GM20431 (cell line): ENCODE results near the gene SEMA4C.
"Not testable (repeated sequence)": the region's sequence is repeated elsewhere in the genome, so short reads cannot be mapped to it uniquely, and the experiment has no call there.

ENCODE experiments used
- in situ Hi-C: fragments of 300-500 bp; cut with MseI, MboI; formaldehyde crosslinking; loops from one replicate; pipeline ENCODE4 v1.15.0; 2020; ENCODE audit warnings: low sequenced_read_pairs; ENCODE audit not compliant: unreplicated experiment

SEMA4C gene

DNA sequence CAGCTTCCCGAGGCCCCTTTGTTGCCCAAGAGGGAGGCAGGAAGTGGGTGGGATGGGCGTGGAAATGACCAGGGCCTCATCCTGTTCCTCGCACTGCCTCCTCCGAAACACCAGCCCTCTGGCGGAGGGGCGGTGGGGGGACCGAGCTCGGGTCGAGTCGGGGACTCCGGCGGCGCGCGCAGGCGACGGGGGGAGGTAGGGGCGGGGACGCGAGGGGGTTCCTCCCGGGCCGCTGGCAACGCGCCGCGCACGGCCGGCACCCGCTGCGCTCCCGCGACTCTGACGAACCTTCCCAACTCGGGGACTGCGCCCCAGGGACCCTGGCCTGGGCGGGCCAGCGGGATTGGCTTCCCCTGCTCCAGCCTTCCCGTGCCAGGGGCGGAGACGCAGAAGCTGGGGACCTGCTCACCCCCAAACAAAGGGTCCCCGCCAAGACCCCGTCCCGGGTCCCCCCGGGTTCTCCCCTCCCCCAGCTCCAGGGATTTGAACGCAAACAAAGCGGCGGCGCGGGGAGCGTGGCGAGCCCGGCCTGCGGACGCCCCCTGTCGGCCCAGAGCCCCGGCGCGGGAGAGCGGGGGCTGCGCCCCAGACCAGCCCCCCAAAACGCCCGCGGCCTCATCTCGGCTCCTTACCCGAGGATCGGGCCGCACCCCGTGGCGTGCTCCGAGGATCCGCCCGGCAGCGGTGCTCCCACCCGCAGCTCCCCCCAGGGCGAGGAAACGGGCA is 1.2 kb downstream of the SEMA4C start:
- in situ Hi-C loops, result no loop called here

DNA sequence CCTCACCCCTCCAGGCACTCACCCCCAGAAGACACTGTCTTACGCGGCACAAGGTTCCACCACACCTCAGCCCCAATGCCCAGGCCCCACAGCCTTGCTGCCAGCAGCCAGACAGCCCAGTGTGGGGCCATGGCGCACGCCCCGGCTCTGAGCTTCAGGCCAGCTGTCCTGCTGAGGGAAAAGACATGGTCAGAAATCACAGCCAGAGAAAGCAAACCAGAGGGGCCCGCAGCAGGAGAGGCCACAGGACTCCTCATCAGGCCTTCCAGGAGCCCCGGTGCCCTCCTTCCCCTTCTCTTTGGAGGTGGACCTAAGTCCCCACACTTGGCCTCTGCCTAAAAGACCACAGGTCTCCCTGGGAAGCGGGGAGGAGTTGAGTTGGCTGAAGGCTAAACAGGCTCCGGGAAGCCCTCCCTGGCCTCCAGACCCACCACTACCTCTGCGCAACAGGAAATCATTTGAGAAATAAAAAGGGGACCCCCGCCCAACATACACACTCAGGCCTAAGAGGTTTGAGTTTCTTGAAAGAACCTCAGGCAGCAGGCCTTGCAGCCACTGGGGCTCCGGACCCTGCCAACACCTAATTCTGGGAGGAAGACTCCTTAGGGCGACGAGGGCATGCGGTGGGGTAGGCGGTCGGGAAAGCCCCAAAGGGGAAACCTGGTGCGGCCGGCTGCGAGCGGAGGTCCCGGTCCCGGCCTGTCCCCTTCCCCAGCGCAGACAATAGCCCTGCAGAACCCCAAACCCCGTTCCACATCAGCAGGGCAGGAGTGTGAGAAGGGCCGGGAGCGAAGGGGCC is 1.9 kb downstream of the SEMA4C start:
- in situ Hi-C loops, result no loop called here

DNA sequence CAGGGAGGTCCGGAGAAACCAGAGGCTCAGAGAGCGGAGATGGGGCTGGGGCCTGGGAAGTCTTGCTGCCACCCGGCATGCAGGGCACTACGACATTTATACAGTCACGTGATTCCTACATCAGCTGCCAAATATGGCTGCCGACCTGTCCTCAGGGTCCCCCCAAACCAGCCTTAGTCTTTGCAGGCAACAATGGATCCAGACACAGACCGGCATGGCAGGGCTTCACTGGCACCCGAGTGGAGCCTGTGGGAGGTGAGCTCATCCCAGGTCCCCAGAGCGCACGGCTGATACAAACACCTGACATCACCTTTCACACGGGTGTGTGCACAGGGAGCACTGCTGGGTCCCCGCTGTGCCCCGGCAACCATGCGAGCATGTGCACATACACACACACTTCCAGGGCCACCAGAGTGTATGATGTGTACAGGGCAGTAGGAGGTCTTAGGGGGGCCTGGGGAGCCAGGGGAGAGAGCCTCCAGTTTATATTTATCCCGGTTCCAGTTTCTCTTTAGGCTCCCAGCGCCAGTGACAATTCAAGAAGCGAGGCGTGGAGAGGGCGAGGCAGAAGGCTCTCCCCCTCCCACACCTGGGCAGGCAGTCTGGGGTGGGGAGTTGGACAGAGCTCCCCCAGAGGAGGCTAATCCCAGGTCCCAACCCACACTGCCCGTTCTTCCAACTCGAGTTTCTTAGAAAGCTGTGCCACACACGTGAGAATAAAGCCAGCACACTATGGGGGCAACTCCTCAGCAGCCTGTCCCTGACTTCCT is 2.7 kb downstream of the SEMA4C start:
- in situ Hi-C loops, result no loop called here

DNA sequence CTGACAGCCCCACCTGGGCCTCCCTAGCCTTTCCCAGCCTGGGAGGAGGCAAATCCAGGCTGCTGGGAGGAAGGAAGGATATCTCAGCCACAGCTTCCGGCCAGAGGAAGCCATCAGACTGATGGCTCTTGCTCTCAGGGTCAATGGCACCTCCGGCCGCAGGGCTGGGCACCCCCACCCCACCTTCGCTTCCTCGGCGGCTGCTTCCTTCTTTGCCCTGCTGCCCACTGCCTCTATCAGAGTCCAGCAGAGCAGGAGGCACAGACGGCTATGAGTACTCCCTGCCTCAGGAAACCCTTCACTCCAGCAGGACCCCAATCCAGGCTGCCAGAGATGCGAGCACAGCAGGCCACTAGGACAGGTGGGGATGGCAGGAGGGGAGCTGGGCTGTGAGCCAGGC is 3.3 kb downstream of the SEMA4C start:
- in situ Hi-C loops, result no loop called here

DNA sequence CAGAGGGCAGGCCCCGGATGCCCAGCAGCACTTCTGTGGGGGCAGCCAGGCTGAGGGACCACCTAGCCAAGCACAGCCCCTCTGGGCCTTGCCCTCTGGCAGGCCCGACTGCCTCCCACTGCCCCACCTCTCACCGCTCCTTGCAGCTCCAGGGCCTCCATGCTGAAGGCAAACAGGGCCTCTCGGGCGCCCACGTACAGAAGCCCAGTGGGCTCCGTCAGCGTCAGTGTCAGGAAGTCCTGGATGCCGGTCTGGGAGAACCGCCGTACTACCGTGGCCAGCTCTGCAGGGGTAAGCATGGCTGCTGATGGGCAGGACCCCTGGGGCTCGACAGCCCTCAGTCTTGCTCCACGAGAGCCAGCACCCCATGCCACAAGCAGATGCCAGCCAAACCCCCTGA is 3.7 kb downstream of the SEMA4C start:
- in situ Hi-C loops, result no loop called here

DNA sequence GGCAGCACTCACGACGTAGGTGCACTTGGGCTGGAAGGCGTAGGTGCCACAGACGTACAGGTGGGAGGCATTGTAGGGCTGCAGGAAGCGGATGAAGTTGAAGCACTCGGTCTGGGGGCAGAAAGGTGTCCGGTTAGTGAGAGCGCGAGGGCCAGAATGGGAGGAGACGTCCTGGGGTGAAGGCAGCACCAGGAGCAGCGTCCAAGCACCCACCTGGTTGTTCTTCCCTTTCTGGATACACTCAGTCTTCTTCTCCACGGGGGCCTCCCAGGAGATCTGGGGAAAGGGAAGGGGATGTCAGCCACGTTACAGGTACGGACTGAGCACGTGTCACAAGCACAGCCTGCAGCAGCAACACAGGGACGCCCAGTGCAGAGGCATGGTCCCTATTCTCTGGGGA is 4.2 kb downstream of the SEMA4C start:
- in situ Hi-C loops, result no loop called here

DNA sequence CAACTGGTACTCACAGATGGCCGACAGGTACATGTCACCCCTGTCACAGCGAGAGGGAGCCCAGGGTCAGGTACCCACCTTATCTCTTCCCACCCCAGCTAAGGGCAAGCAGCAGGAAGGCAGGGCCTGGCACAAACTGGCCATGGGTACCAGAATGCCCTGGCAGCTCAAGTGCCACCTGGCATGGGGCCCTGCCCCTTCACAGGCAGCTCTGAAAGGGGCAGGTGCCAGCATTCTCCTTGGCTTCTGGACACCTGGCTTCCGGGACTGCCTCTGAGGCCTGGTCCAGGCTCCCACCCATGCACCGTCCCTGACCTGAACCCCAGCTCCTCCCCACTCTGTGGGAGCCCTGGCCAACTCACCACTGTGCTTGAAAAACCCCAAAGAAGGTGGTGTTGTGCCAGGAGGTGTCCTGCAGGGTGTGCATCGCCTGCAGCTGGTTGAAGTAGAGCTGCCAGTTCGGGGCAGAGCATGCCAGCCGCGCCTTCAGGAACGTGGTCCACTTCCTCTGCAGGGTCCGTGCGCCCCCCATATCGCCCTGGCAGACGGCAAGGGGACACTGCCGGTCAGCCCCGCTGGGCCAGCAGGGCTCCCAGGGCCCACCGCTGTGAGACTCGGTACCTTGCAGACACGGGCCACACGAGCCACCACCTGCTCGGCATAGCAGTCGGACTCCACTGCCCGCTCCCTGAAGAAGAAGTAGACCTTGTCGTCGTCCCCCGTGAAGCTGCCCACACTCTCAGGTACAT is 5.4 kb downstream of the SEMA4C start:
- in situ Hi-C loops, result no loop called here

DNA sequence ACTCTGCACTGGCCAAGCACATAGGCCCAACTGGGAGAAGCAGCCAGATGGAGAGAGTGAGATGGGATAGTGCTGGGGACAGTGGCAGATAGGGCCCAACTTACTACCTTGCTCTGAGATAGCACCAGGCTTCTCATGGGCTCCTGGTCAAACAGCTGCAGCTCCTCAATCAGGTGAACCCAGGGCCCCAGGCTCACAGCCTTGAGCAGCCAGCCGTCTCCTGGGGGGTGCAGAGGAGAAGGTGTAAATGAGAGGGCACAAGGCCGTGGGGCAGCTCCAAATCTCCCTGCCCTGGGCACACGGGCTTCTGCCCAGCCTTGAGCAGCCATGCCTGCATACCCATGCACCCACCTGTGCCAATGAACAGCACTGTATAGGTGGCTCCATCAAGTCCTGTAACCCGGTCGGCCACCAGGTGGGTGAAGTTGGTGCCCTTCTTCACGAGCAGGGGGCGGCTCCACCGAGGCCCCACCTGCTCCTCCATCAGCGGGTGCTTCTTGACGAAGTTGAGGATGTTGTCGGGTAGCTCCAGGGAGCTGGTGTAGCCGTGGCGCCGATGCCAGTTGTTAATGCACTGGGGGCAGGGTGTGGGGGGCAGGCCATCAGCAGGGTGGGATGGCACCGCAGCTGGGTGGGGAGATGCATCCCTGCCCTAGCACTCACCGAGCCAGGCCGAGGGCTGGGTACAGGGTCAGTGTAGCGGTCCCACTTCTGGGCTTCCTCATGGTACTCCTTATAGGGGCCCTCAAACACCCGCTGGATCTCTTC is 6.1 kb downstream of the SEMA4C start:
- in situ Hi-C loops, result no loop called here

DNA sequence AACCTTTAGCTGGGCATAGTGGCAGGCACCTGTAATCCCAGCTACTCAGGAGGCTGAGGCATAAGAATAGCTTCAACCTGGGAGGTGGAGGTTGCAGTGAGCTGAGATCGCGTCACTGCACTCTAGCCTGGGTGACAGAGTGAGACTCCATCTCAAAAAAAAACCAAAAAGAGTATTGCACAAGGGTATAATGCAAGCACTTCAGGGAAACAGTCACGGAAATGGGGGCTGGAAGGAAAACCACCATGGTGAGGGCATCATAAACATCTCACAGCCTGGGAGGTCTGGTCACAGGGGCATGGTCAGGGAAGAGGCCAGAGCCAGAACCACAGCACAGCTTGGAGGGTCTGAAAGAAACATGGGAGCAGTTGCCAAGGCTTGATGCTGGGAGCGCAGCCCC is 6.8 kb downstream of the SEMA4C start:
- in situ Hi-C loops, result not testable (repeated sequence)

DNA sequence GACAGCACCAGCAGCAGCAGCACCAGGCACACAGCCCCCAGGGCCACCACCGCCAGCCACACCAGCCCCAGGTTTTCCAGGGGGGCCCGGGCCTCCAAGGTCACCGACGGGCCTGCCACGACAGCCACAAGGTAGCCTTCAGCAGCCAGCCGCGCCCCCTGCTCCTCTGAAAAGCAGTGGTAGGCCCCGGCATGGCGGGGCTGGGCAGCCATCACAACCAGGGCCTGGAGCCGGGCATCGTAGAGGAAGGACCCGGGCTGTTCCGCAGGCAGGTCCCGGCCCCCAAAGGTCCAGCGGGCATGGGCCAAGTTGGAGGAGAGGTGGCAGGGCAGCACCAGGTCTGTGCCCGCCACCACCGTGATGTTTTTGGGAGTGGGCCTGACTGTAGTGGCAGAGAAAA is 8.8 kb downstream of the SEMA4C start:
- in situ Hi-C loops, result no loop called here

DNA sequence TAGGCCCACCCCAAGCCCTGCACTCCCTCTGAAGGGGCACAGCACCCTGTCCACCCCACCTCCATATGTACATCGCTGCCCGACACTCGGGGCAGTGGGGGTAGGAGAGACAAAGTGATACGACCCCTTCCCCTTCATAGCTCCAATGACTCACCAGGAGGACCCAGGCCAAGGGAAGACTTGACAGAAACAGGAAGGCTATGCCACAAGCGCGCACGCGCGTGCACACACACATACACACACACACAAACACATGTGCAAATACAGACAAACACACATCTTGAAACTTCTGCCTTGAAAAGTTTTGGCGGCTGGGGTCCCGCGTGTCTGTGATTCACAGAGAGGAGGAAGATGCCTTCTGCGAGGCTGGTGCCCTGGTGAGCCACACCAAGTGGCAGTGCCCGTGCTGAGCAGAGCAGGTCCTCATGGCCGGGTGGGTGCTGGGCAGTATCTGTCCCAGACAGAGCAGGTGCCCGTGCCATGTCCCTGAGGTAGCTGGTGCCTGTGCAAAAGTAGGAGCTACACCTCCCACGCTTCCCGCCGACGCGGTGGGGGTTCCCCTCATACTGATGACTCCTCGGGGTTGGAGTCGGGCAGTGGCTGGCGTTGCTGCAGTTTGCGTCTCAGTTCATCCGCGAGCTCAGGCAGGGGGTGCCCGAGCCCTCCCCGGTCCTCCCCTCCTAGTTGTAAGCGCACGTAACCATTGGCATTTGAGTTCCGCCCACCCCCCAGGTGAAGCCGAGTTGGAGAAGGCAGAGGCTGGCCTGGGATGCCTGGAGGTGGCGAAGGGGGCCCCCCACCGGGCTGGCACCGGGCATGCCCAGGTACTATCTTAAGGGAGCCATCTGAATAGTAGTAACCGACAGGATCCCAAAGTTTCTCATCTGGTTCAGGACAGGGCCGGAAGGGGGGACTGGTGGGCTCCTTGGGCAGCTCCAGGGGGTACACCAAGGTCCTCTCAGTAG is 9.5 kb downstream of the SEMA4C start:
- in situ Hi-C loops, result no loop called here

DNA sequence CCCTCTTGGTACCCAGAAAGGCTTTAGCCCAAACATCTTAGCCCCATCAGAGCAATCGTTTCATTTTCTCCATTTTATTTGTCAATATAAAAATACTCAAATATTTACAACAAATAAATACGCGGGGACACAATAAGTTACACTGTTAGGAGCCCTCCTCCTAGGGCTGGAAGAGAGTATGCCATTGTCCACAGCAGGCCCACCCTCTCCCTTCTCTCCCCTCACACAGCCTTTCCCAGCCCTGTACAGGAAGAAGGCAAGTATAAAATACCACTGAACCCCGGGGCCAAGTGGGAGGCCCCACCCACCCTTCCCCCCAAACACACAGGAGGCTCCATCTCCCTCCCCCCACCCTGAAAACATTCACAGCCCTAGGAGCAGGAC is 10.2 kb downstream of the SEMA4C start:
- in situ Hi-C loops, result loop anchor here (10.0 kb wide), 1 partner anchor 95 kb away; no protein-coding TSS in a partner anchor

DNA sequence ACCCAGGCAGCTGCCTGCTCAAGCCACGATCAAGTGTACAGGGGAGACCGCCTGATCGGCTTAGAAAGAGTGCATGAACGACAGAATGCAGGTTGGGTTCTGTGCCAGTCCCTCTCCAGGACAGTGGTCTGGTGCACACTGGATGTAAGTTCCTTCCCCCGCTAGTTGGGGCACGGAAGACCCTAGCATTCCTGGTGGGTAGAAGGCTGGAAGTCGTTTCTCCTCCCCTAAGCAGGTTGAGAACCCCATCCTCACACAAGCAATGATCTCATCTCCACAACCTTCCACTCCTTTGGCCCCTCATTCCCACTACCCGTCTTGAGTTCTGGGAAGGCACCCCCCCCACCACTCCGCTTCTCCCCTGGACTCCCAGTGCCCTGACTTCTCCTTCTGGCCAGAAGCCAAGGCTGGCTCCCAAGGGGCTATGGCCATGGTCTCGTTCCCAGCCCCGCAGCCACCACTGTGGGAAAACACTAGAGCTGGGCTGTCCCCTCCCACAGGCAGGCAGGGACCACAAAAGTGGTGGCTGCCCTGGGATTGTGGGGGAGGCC is 10.7 kb downstream of the SEMA4C start:
- in situ Hi-C loops, result loop anchor here (10.0 kb wide), 1 partner anchor 96 kb away; no protein-coding TSS in a partner anchor

DNA sequence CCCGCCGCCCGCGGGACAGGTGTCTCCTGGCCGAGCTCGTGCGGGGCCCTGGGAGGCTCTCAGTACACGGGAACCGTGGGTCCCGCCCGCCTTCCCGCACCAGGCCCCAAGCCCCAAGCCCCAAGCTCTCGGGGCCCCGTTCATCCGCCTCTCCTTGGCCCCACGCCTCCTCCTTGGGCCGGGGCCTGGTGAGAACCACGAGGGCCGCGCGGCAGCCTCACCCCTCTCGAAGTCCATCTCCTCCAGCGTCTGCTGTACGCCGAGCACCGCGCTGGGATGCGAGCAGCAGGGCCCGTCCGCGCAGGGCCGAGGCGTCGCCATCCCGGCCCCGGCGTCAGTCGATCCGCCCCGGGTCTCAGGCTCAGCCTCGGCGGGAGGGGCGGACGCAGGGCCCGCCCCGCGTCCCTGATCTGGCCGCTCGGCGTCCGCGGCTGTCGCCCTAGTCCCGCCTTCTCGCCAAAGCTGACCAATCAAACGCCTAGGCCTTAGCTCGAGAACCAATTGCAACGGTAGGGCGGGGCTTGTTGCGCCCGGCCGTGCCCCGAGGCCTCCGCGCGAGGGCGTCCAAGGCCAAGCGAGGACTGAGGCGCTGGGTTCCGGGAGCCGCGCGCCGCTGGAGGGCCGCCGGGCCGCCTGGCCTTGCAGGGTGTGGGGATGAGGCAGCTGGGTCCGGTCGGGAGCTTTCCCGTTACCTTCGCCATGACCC is 12.1 kb downstream of the SEMA4C start, which contains the start of gene ANKRD39:
TSS of gene ANKRD39 (minus strand) at position 350 of the 706 bp plus-strand sequence. CDS start at position 321, 29 bp downstream.
- in situ Hi-C loops, result loop anchor here (10.0 kb wide), 1 partner anchor 97 kb away; no protein-coding TSS in a partner anchor

DNA sequence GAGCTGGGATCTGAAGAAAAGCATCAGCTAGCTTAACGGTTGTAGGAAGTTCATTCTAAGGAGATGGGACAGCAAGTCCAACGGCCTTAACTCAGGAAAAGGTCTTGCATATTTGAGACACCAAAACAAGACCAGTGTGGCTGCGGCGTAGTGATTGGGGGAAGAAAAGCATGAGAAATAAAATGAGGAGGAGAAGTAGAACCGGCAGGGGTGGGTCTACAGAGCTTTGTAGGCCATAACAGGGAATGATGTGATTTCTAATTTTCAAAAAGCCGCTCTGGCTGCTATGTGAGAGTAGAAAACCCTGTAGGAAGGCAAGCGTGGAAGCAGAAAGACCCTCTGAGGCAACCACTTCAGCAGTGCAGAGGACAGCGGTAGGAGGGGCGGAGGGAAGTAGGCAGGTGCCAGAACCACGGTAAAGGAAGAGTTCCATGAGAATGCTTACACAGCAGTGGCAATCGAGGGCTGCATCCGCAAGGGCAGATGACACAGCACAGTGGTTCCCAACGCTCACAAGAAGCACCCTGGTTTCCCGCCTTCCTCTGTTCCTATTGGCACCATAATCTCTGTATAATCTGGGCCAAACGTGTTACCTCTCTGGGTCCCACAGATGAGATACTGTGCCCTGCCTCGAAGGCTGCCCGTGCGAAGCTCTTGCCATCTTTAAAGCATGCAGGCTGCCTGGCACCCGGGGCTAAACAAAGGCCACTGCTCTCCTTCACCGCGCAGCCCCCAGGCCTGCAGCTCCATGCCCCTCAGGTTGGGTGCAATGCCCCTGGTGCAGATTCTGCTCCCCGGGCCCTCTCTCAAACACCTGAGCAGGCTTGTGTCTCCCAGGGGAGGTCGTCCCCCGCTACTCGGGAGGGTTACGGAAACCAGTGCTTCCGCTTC is 12.9 kb downstream of the SEMA4C start:
- in situ Hi-C loops, result loop anchor here (10.0 kb wide), 1 partner anchor 98 kb away; no protein-coding TSS in a partner anchor

DNA sequence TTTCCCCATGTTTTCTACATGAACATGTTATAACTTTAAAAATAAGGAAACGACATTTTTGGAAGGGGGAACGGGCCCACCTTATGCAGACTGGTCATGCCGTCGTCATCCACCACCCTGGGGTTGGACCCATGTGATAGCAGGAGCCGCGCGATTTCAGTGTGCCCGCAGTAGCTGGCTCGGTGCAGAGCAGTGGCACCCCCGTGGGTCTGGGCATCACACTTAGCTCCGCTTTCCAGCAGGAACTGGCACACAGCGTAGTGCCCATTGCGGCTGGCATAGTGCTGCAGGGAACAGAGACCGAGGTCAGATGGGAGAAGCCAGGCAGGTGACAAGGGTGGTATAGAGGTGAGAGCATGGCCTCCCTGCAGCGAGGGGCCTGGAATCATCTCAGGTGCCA is 16.6 kb downstream of the SEMA4C start:
- in situ Hi-C loops, result loop anchor here (10.0 kb wide), 1 partner anchor 101 kb away; no protein-coding TSS in a partner anchor
